DND-41 (cell line): Measurements from ENCODE around the gene GIT1.

Source experiments
- EZH2 ChIP-seq: IDR thresholded peaks from 3 replicates; pipeline ENCODE4 v1.6.1; 2012; ENCODE audit warnings: borderline replicate concordance, low read depth, mild to moderate bottlenecking, moderate library complexity, low read length, inconsistent platforms; ENCODE audit not compliant: severe bottlenecking
- TF ChIP-seq, protein P1 (sequence below): IDR thresholded peaks from 2 replicates; pipeline ENCODE4 v1.5.1; 2012; ENCODE audit warnings: borderline replicate concordance, low read length, moderate library complexity, mild to moderate bottlenecking; ENCODE audit not compliant: poor library complexity, severe bottlenecking; ENCODE audit errors: extremely low read depth

DNA sequence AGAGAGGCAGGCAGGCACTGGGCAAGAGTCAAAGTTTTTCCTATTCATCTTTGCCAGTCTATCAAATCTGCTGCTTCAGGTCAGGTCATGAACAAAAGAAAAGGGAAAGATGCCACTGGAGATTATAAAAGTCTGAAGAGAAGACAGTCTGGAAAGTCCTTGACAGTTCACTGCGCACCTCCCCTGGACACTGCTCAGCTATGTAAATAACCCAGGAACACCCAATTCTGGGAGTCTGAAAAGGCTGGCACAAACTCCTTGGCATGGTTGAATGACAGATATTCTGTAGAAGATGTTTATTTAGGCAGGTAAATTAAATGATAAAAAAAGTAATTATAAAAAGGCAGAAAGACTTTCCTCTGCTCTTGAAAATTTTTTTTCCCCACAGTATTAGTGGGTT lies 38.5 kb upstream of the GIT1 start:
- TF ChIP-seq EZH2, result no peak
- TF ChIP-seq, protein P1, sequence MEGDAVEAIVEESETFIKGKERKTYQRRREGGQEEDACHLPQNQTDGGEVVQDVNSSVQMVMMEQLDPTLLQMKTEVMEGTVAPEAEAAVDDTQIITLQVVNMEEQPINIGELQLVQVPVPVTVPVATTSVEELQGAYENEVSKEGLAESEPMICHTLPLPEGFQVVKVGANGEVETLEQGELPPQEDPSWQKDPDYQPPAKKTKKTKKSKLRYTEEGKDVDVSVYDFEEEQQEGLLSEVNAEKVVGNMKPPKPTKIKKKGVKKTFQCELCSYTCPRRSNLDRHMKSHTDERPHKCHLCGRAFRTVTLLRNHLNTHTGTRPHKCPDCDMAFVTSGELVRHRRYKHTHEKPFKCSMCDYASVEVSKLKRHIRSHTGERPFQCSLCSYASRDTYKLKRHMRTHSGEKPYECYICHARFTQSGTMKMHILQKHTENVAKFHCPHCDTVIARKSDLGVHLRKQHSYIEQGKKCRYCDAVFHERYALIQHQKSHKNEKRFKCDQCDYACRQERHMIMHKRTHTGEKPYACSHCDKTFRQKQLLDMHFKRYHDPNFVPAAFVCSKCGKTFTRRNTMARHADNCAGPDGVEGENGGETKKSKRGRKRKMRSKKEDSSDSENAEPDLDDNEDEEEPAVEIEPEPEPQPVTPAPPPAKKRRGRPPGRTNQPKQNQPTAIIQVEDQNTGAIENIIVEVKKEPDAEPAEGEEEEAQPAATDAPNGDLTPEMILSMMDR, result no peak
